Effector memory CD8-positive, alpha-beta T cell (primary cell): Measurements from ENCODE around the gene CCDC61.

Experiments used
- ATAC-seq: fragments of 150-1000 bp; cut with Tn5 transposase; replicated peaks from 2 replicates; pipeline ENCODE4 v1.10.0; 2021; ENCODE audit warnings: mild to moderate bottlenecking, moderate library complexity
- DNase-seq, 3 experiments: peaks; one replicate each; pipeline ENCODE4 v3.0.0; 2021
- H3K27ac Mint-ChIP-seq, 2 donors: one replicate each; pipeline ENCODE4 v1.8.0; 2022; ENCODE audit warnings: mild to moderate bottlenecking in 2 of 2, mixed read lengths in 2 of 2, moderate library complexity in 2 of 2
- H3K27me3 Mint-ChIP-seq, 2 donors: one replicate each; pipeline ENCODE4 v1.8.0; 2022; ENCODE audit warnings: mixed read lengths in 2 of 2
- H3K36me3 Mint-ChIP-seq: one replicate; pipeline ENCODE4 v1.8.0; 2022; ENCODE audit warnings: mild to moderate bottlenecking, moderate library complexity, mixed read lengths; ENCODE audit not compliant: insufficient read depth
- H3K4me1 Mint-ChIP-seq, 2 donors: one replicate each; pipeline ENCODE4 v1.8.0; 2022; ENCODE audit warnings: low read depth in 2 of 2, mixed read lengths in 2 of 2
- H3K4me3 Mint-ChIP-seq, 2 donors: one replicate each; pipeline ENCODE4 v1.8.0; 2022; ENCODE audit warnings: mild to moderate bottlenecking in 2 of 2, mixed read lengths in 2 of 2, moderate library complexity in 2 of 2
- H3K9me3 Mint-ChIP-seq, 2 donors: one replicate each; pipeline ENCODE4 v1.8.0; 2022; ENCODE audit warnings: mixed read lengths in 2 of 2

Gene CCDC61

GRCh38 chr19:46014941-46015686 is 19.8 kb downstream of the CCDC61 start:
- H3K4me3 Mint-ChIP-seq, result peak overlapping the region; percentile 83 to 90
- H3K27me3 Mint-ChIP-seq, result peaks cover 4 to 9% of the 10 kb centered on the region in 2 donors
- peak; percentile 30 to 48 (median 45) for DNase-seq
- no peaks in the 10 kb centered on the region for H3K9me3 Mint-ChIP-seq
- H3K36me3 Mint-ChIP-seq, result peaks cover 8% of the 10 kb centered on the region
- peak; percentile 50 for ATAC-seq
- peaks cover 16 to 17% of the 10 kb centered on the region in 2 donors for H3K4me1 Mint-ChIP-seq
- peak overlapping the region in 1 of 2 donors; percentile 80 for H3K27ac Mint-ChIP-seq

GRCh38 chr19:46015687-46016425 is 20.6 kb downstream of the CCDC61 start:
- Mint-ChIP-seq H3K36me3 (peaks cover 6% of the 10 kb centered on the region), H3K4me3 (peak overlapping the region; percentile 83 to 90), H3K27me3 (peaks cover 4 to 9% of the 10 kb centered on the region in 2 donors), H3K27ac (peak overlapping the region; percentile 76 to 80), H3K4me1 (peaks cover 16 to 17% of the 10 kb centered on the region in 2 donors), H3K9me3 (no peaks in the 10 kb centered on the region)
- DNase-seq (peak; percentile 29 to 42 (median 34)), ATAC-seq (peak; percentile 68)

- Mint-ChIP-seq H3K9me3 (no peaks in the 10 kb centered on the region), H3K4me1 (peaks cover 16 to 17% of the 10 kb centered on the region in 2 donors), H3K27me3 (peaks cover 4 to 9% of the 10 kb centered on the region in 2 donors), H3K4me3 (peak overlapping the region; percentile 83 to 90), H3K27ac (peak overlapping the region; percentile 76 to 78), H3K36me3 (peaks cover 6% of the 10 kb centered on the region)
- peak; percentile 77 to 80 (median 78) for DNase-seq
- ATAC-seq, result peak; percentile 75
Observed at GRCh38 chr19:46016426-46017094, 21.3 kb downstream of the CCDC61 start.

DNA sequence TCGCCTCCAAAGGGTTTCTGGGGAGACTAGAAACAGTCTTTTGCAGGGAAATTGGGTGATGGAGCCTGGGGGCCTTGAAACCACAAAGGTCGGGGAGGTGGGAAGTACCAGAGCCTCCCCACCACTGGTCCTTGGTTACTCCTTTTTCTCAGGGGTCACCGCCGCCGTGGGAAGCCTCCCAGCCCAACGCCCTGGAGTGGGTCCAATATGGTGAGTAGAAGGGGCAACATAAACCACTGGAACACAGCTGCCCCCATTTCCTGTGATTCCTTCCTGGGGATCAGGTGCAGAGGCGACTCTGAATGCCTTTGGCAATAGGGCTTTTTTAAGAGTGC is 21.8 kb downstream of the CCDC61 start:
- Mint-ChIP-seq H3K36me3 (peaks cover 6% of the 10 kb centered on the region), H3K27ac (peak overlapping the region in 1 of 2 donors; percentile 78)
- no peak for ATAC-seq

GRCh38 chr19:46017874-46018675 is 22.8 kb downstream of the CCDC61 start:
- H3K4me3 Mint-ChIP-seq, result no peak overlapping the region
- H3K9me3 Mint-ChIP-seq, result no peaks in the 10 kb centered on the region
- peaks cover 16 to 17% of the 10 kb centered on the region in 2 donors for H3K4me1 Mint-ChIP-seq
- DNase-seq (no peak), ATAC-seq (no peak)
- H3K27me3 Mint-ChIP-seq, result peaks cover 4 to 18% of the 10 kb centered on the region in 2 donors
- H3K36me3 Mint-ChIP-seq, result peaks cover 6% of the 10 kb centered on the region
- no peak overlapping the region for H3K27ac Mint-ChIP-seq

More for the DNA sequence above, 21.8 kb downstream of the CCDC61 start:
- Mint-ChIP-seq H3K9me3 (no peaks in the 10 kb centered on the region), H3K4me3 (peak overlapping the region; percentile 83 to 90), H3K4me1 (peaks cover 16 to 17% of the 10 kb centered on the region in 2 donors), H3K27me3 (peaks cover 4 to 9% of the 10 kb centered on the region in 2 donors)
- no peak for DNase-seq

- no peak for ATAC-seq
- H3K27ac Mint-ChIP-seq, result no peak overlapping the region
- no peaks in the 10 kb centered on the region for H3K9me3 Mint-ChIP-seq
- peaks cover 5 to 25% of the 10 kb centered on the region in 2 donors for H3K27me3 Mint-ChIP-seq
- peaks cover 16 to 17% of the 10 kb centered on the region in 2 donors for H3K4me1 Mint-ChIP-seq
- H3K4me3 Mint-ChIP-seq, result no peak overlapping the region
- no peak for DNase-seq
- peaks cover 6% of the 10 kb centered on the region for H3K36me3 Mint-ChIP-seq
Observed at GRCh38 chr19:46018729-46019251, 23.5 kb downstream of the CCDC61 start.

DNA sequence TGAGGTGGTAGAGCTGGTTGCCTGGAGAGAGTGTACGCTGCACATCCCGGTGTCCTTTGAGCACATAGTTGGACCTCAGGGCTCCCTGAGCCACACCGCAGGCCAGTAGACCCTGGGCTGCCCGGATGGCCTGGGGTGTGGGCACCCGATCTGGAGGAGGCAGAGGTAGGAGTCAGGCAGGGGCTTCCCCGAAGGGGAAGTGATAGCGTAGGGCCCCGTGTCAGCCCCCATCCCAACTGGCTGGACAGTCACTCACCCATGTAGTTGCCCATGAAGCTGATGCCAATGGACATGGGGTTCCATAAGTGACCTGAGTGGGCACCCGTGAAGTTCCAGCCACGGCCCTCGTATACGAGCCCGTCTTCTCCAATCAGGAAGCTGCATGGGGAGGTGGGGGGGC is 24.0 kb downstream of the CCDC61 start:
- H3K4me1 Mint-ChIP-seq, result peaks cover 16 to 17% of the 10 kb centered on the region in 2 donors
- ATAC-seq, result no peak
- DNase-seq, result no peak
- H3K27me3 Mint-ChIP-seq, result peaks cover 10 to 29% of the 10 kb centered on the region in 2 donors
- H3K36me3 Mint-ChIP-seq, result peaks cover 6% of the 10 kb centered on the region
- no peak overlapping the region for H3K4me3 Mint-ChIP-seq
- no peak overlapping the region for H3K27ac Mint-ChIP-seq
- no peaks in the 10 kb centered on the region for H3K9me3 Mint-ChIP-seq

DNA sequence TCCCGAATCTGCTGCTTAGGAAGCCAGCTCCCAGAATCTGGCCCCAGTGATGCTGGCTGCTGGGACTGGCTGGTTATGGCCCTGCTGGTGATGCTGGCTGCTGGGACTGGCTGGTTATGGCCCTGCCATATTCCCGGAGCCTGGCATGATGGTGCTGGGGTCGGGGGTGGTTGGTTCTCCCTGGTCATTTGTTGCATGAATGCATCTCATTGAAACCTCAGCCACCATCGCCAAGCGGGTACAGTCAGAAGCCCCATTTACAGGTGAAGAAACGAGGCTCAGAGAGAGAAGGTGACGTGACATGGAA is 25.5 kb downstream of the CCDC61 start:
- Mint-ChIP-seq H3K4me1 (peaks cover 9 to 10% of the 10 kb centered on the region in 2 donors), H3K36me3 (peaks cover 1% of the 10 kb centered on the region), H3K27me3 (peaks cover 9 to 31% of the 10 kb centered on the region in 2 donors), H3K27ac (no peak overlapping the region), H3K4me3 (no peak overlapping the region), H3K9me3 (no peaks in the 10 kb centered on the region)
- DNase-seq (no peak), ATAC-seq (no peak)

DNA sequence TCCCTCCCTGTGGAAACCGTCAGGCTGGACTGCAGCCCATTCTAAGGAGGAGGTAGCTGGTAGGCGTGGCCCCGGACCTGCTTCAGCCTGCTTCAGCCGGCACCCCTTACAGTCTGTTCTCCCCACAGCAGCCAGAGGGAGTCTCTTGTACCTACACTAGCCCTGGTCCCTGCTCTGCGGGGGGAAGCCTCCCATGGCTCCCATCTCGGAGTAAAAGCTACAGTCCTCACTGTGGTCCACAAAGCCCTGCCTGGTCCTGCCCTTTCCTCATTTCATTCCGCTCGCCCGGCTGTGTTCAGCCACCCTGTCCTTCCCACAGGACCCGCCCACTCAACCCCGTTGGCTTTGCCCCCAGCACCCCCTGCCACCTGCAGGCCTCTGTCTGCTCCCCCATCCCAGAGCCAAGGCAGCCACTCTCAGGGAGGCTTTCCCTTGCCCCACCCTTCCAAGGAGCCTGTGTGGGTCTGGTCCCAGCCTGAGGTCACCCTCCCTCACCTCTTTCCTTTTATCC is 26.3 kb downstream of the CCDC61 start:
- H3K36me3 Mint-ChIP-seq, result no peaks in the 10 kb centered on the region
- no peak for ATAC-seq
- DNase-seq, result no peak
- H3K27me3 Mint-ChIP-seq, result peaks cover 13 to 39% of the 10 kb centered on the region in 2 donors
- H3K27ac Mint-ChIP-seq, result no peak overlapping the region
- H3K4me1 Mint-ChIP-seq, result peaks cover 9 to 13% of the 10 kb centered on the region in 2 donors
- no peak overlapping the region for H3K4me3 Mint-ChIP-seq
- H3K9me3 Mint-ChIP-seq, result no peaks in the 10 kb centered on the region

GRCh38 chr19:46022061-46022430 is 26.8 kb downstream of the CCDC61 start:
- H3K9me3 Mint-ChIP-seq, result no peaks in the 10 kb centered on the region
- ATAC-seq, result no peak
- peaks cover 6 to 12% of the 10 kb centered on the region in 2 donors for H3K4me1 Mint-ChIP-seq
- H3K4me3 Mint-ChIP-seq, result no peak overlapping the region
- no peaks in the 10 kb centered on the region for H3K36me3 Mint-ChIP-seq
- DNase-seq, result no peak
- H3K27ac Mint-ChIP-seq, result no peak overlapping the region
- H3K27me3 Mint-ChIP-seq, result peaks cover 17 to 44% of the 10 kb centered on the region in 2 donors

DNA sequence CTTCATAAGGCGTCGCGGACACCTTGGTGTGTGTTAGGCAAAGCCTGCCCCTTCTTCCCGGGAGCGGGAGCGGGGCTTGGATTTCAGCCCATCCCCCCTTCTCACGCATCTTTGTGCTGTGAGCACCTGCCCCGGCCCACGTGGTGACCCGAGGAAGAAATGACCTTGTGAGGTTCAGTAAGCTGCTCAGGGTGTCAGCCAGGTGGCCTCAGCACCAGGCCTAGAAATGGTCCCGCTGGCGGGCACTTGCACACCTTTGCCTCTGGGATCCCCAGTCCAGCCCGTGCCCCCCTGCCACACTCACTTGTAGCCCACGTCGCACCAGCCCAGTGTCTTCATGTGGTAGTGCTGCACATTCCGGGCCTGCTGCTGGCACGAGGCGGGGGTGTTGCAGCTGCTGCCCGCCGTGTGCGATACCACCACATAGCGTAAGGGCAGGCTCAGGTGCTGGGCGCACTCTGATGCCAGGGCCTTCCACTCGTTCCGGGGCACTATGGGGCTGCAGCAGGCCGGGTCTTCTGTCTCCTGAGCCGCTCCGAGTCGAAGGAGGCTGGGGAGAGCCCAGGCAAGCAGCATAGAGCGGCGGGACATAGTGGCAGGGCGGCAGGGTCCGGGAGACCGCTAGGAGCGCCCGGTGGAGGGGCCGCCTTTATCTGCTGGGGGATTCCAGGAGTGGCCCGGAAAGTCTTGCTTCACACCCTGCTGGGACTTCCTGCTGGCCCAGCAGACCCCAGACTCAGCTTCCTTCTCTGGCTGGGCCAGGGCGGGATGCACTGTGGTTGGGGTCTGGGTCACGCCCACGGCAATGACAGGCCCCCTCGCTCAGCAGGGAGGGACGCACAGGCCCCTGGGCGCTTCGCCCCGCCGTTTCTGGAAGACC is 27.4 kb downstream of the CCDC61 start, which contains the start of gene PGLYRP1:
PGLYRP1 (minus strand) TSS at position 623 of the 880 bp plus-strand sequence; CDS start at position 591, 32 bp downstream.
- DNase-seq (no peak), ATAC-seq (no peak)
- H3K9me3 Mint-ChIP-seq, result no peaks in the 10 kb centered on the region
- H3K4me3 Mint-ChIP-seq, result no peak within 1 kb of the TSS
- no peak within 1 kb of the TSS for H3K27ac Mint-ChIP-seq
- H3K4me1 Mint-ChIP-seq, result peaks cover 5 to 11% of the 10 kb centered on the region in 2 donors
- H3K27me3 Mint-ChIP-seq, result peaks cover 17 to 44% of the 10 kb centered on the region in 2 donors
- H3K36me3 Mint-ChIP-seq, result no peaks in the 10 kb centered on the region

GRCh38 chr19:46023311-46023779 is 28.1 kb downstream of the CCDC61 start:
- Mint-ChIP-seq H3K36me3 (no peaks in the 10 kb centered on the region), H3K4me3 (no peak overlapping the region), H3K27me3 (peaks cover 17 to 44% of the 10 kb centered on the region in 2 donors), H3K27ac (no peak overlapping the region), H3K9me3 (no peaks in the 10 kb centered on the region), H3K4me1 (peaks cover 5 to 11% of the 10 kb centered on the region in 2 donors)
- ATAC-seq, result no peak
- DNase-seq, result no peak
